Endodermal cell (in vitro differentiated cells): Measurements from ENCODE around the gene FLYWCH2. TPM values are rescaled to one million over a fixed set of nuclear protein-coding genes. Genes with fewer than 3 reads are reported as not detected.

Experiments
- DNase-seq: peaks from one replicate; pipeline ENCODE4 v3.0.0-alpha.2; 2017
- H3K27ac ChIP-seq: 2 replicates; pipeline ENCODE4 v1.5.1; 2013; ENCODE audit warnings: mild to moderate bottlenecking, low read depth, low read length, moderate library complexity
- H3K27me3 ChIP-seq: 2 replicates; pipeline ENCODE4 v1.6.1; 2013; ENCODE audit warnings: mild to moderate bottlenecking, low read length, moderate library complexity; ENCODE audit not compliant: insufficient read depth, control insufficient read depth, poor library complexity, severe bottlenecking
- H3K36me3 ChIP-seq: 2 replicates; pipeline ENCODE4 v1.7.0; 2013; ENCODE audit warnings: mild to moderate bottlenecking, low read length, moderate library complexity; ENCODE audit not compliant: control insufficient read depth, insufficient read depth
- H3K4me1 ChIP-seq: one replicate; pipeline ENCODE4 v1.7.0; 2013; ENCODE audit warnings: low read length; ENCODE audit not compliant: control insufficient read depth, insufficient read depth
- H3K4me3 ChIP-seq: 2 replicates; pipeline ENCODE4 v1.5.1; 2013; ENCODE audit warnings: mild to moderate bottlenecking, low read length, moderate library complexity
- H3K9ac ChIP-seq: 2 replicates; pipeline ENCODE4 v1.6.1; 2013; ENCODE audit warnings: mild to moderate bottlenecking, low read length, moderate library complexity; ENCODE audit not compliant: poor library complexity, severe bottlenecking; ENCODE audit errors: extremely low read depth
- H3K9me3 ChIP-seq: 2 replicates; pipeline ENCODE4 v1.6.1; 2013; ENCODE audit warnings: mild to moderate bottlenecking, low read length, moderate library complexity; ENCODE audit not compliant: control insufficient read depth
- H3K27ac Mint-ChIP-seq: 2 replicates; pipeline ENCODE4 v1.8.0; 2020; ENCODE audit warnings: mixed read lengths
- H3K27me3 Mint-ChIP-seq: 2 replicates; pipeline ENCODE4 v1.8.0; 2021; ENCODE audit warnings: mild to moderate bottlenecking, mixed read lengths; ENCODE audit not compliant: insufficient read depth
- H3K36me3 Mint-ChIP-seq: 2 replicates; pipeline ENCODE4 v1.8.0; 2020; ENCODE audit warnings: low read depth, mixed read lengths
- H3K4me1 Mint-ChIP-seq: 2 replicates; pipeline ENCODE4 v1.8.0; 2020; ENCODE audit warnings: mixed read lengths
- H3K4me3 Mint-ChIP-seq: 2 replicates; pipeline ENCODE4 v1.8.0; 2020; ENCODE audit warnings: mild to moderate bottlenecking, moderate library complexity, mixed read lengths
- H3K9me3 Mint-ChIP-seq: 2 replicates; pipeline ENCODE4 v1.8.0; 2020; ENCODE audit warnings: mild to moderate bottlenecking, mixed read lengths
- WGBS, 2 experiments: methylation state at CpG; one replicate each; pipeline versions ENCODE4 v1.1.5 to v1.1.7; 2013; ENCODE audit warnings: missing lambda C conversion rate in 2 of 2, mixed read lengths in 1 of 2; ENCODE audit not compliant: insufficient coverage in 1 of 2, insufficient read length in 1 of 2; 5-methylcytosine and 5-hydroxymethylcytosine counted together
- total RNA-seq, 2 donors: library from RNA; stranded (reverse); fragmentation: NEBNext Ultra II Directional in 1 of 2; extraction: Animal tissue kit (Norgen Biotek cat#: 25700) in 1 of 2; gene quantifications; 2 replicates in 1 of 2; 3 replicates in 1 of 2; pipeline ENCODE4 v1.2.1, GENCODE V29; 2021
- TF ChIP-seq, protein P1 (sequence below): fragments of 200-600 bp; sonication (generic); conservative IDR thresholded peaks from 2 replicates; pipeline ENCODE4 v1.5.0; 2021; ENCODE audit warnings: antibody characterized with exemption, mild to moderate bottlenecking

FLYWCH2 gene
- total RNA-seq, 2 donors from 2014 or later = 30.9 to 35.5 TPM

DNA sequence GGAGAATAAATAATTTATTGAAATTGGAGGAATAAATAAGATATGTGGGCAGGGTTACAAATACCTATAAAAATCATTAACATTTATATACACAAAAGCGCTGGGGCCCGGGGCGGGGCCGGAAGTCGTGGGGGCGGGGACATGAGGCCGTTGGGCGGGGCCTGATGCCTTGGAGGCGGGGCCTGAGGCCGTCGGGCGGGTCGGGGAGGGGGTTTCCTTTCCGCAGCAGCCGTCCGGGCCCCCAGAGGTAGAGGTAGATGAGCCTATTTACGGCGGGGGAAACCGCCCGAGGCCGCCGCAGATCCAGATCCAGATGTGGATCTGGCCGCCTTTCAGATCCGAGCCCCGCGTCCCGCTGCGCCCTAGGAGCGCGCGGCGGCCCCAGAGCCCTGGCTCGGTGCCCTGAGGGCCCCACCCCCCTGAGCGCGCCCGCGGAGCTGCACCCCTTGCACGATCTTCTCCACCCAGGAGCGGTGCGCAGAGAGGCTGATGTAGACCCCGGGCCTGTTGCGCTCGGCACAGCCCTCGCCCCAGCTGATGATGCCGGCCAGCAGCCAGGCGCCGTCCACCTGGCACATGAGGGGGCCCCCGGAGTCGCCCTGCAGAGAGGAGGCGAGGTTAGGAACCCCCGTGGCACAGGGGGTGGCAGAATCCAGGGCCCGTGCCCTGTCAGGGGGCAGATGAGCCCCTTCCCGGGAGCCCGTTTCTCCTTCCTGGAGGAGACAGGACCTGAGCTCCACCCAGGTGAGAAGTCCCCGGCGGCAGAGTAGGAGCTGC lies 30.1 kb upstream of the FLYWCH2 start:
- TF ChIP-seq, protein P1, sequence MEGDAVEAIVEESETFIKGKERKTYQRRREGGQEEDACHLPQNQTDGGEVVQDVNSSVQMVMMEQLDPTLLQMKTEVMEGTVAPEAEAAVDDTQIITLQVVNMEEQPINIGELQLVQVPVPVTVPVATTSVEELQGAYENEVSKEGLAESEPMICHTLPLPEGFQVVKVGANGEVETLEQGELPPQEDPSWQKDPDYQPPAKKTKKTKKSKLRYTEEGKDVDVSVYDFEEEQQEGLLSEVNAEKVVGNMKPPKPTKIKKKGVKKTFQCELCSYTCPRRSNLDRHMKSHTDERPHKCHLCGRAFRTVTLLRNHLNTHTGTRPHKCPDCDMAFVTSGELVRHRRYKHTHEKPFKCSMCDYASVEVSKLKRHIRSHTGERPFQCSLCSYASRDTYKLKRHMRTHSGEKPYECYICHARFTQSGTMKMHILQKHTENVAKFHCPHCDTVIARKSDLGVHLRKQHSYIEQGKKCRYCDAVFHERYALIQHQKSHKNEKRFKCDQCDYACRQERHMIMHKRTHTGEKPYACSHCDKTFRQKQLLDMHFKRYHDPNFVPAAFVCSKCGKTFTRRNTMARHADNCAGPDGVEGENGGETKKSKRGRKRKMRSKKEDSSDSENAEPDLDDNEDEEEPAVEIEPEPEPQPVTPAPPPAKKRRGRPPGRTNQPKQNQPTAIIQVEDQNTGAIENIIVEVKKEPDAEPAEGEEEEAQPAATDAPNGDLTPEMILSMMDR = no peak
- no peak overlapping the region for H3K27ac ChIP-seq
- no peak overlapping the region for H3K4me3 ChIP-seq
- Mint-ChIP-seq H3K27me3 (peaks cover 21% of the 10 kb centered on the region), H3K4me3 (no peak overlapping the region), H3K36me3 (peaks cover 3% of the 10 kb centered on the region), H3K4me1 (peaks cover 8% of the 10 kb centered on the region), H3K27ac (no peak overlapping the region), H3K9me3 (peaks cover 13% of the 10 kb centered on the region)
- H3K9ac ChIP-seq = no peak overlapping the region
- peaks cover 16% of the 10 kb centered on the region for H3K9me3 ChIP-seq
- WGBS, 2 experiments = 92 to 96% methylated on average over 32 to 56 of the region's 56 CpGs
- peak; percentile 43 for DNase-seq
- H3K4me1 ChIP-seq = no peaks in the 10 kb centered on the region
- H3K36me3 ChIP-seq = no peaks in the 10 kb centered on the region
- H3K27me3 ChIP-seq = peaks cover 19% of the 10 kb centered on the region

DNA sequence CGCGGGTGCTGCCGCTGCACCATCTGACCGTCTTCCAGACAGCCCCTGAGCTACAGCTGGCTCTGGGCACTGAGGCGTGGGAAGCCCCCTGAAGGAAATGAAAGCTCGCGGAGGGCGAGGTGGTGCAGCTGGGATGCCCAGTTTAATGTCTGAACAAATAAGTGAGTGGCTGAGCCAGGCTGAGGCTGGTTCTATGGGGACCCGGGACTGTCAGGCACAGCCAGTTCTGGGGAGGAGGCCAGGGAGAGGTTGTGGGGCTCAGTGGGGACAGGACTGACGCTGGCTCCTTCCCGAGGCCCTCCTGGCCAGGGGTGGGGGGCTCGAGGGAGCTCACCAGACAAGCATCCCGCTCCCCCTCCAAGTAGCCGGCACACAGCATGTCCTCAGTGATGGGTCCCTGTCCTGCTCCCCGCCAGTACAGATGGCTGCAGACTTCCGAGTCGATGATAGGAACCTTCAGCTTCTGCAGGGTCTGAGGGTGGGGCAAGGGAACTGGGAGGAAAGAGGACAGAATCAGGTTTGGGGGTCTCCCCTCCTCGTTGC lies 29.4 kb upstream of the FLYWCH2 start:
- Mint-ChIP-seq H3K9me3 (peaks cover 13% of the 10 kb centered on the region), H3K27me3 (peaks cover 26% of the 10 kb centered on the region), H3K27ac (no peak overlapping the region), H3K4me1 (peaks cover 8% of the 10 kb centered on the region), H3K36me3 (peaks cover 3% of the 10 kb centered on the region), H3K4me3 (no peak overlapping the region)
- Histone ChIP-seq H3K4me1 (no peaks in the 10 kb centered on the region), H3K9me3 (peaks cover 10% of the 10 kb centered on the region), H3K4me3 (no peak overlapping the region), H3K27ac (no peak overlapping the region), H3K27me3 (peaks cover 25% of the 10 kb centered on the region), H3K36me3 (no peaks in the 10 kb centered on the region), H3K9ac (no peak overlapping the region)
- no peak for DNase-seq
- TF ChIP-seq, protein P1 = no peak
- WGBS, 2 experiments = 89 to 90% methylated on average over 9 to 18 of the region's 18 CpGs

DNA sequence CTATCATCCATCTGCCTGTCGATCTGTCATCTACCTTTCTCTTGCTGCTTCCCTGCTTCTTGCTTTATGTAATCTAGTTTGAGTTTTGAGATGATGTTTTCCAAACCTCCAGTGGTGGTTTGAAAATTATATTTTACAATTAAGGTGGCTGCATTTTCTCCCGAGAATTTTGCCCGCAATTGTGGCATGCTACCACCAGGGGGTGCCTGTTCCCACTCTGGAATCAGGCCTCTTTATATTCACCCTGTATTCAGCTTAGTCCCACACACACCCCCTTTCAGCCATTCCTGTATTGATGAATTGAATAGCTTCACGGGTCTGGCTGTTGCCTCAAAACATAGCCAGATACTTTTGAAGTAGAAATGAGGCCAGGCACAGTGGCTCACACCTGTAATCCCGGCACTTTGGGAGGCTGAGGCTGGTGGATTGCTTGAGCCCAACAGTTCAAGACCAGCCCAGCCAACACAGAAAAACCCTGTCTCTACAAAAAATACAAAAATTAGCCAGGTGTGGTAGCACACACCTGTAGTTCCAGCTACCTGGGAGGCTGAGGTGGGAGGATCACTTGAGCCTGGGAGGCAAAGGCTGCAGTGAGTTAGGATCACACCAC lies 28.2 kb upstream of the FLYWCH2 start:
- Mint-ChIP-seq H3K4me3 (no peak overlapping the region), H3K27me3 (peaks cover 21% of the 10 kb centered on the region), H3K9me3 (peaks cover 11% of the 10 kb centered on the region), H3K4me1 (peaks cover 4% of the 10 kb centered on the region), H3K36me3 (peaks cover 3% of the 10 kb centered on the region), H3K27ac (no peak overlapping the region)
- Histone ChIP-seq H3K36me3 (no peaks in the 10 kb centered on the region), H3K4me3 (no peak overlapping the region), H3K27me3 (peaks cover 26% of the 10 kb centered on the region), H3K9ac (no peak overlapping the region), H3K4me1 (no peaks in the 10 kb centered on the region), H3K9me3 (peaks cover 10% of the 10 kb centered on the region), H3K27ac (no peak overlapping the region)
- TF ChIP-seq, protein P1 = peak; percentile 89
- 67 to 78% methylated on average over 1 to 5 of the region's 5 CpGs for WGBS, 2 experiments
- DNase-seq = peak; percentile 67
